ENCODE data around the gene CUL2.
"Not testable (repeated sequence)": the region's sequence is repeated elsewhere in the genome, so short reads cannot be mapped to it uniquely, and the experiment has no call there.

Gene CUL2

GRCh38 chr10:35015843-35016408, 74.2 kb downstream of the CUL2 start:
- no peak for DNase-seq

GRCh38 chr10:35012781-35013180, 77.4 kb downstream of the CUL2 start:
- DNase-seq: no peak

GRCh38 chr10:35011771-35012191, 78.4 kb downstream of the CUL2 start:
- no peak for DNase-seq

GRCh38 chr10:35007858-35008301, 82.3 kb downstream of the CUL2 start:
- DNase-seq: no peak

DNA sequence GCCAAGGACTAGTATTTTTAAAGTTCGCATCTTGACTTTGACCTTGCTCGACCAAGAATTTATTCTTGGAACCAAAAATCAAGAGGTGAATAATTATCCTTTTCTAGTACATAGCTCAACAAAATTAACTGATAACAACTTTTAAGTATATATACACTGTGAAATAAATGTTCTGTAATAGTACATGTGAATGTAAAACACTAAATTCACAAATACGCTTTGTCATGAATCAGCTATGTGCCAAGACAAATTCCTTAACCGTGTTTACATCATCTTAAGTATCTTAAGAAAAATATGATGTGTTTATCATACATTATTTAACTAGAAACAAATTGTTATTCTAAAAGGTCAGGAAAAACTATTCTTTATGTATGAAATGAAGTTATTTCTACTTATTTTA, 83.3 kb downstream of the CUL2 start:
- no peak for DNase-seq

GRCh38 chr10:35005868-35006267, 84.3 kb downstream of the CUL2 start:
- no peak for DNase-seq

DNA sequence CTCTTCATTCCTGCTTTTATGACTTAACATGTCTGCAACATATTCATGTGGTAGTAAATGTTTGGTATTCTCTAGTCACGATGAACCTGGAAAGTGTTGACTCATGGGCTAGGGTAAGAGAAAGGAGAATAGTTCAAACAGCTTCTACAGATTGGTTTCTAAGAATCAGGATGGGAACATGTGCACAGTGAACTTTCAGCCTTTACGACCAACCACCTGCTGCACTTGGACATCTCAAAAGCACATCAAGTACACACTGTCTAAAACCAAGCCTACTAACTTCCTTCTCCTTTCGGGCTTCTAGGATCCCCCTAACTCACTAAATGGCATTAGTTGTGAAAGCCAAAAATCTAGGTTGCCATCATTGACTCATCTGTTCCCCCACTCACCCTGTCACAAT, 85.5 kb downstream of the CUL2 start:
- DNase-seq: no peak

DNA sequence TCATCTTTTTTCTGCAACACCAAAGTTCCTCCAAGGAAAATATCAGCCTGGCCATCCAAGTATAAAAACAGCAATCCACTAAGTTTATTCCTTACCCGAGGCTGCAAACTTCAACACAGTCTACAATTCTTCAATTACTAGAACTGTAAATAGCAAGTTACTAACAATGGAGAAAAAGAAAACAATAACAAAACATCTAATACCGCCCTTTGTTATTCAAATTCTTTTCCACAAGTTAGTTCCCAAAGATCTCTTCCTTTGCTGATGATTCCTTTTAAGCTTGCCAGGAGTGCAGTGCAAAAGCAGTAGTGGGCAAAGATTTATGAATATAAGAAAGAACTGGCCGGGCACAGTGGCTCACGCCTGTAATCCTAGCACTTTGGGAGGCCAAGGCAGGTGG, 86.2 kb downstream of the CUL2 start:
- no peak for DNase-seq

DNA sequence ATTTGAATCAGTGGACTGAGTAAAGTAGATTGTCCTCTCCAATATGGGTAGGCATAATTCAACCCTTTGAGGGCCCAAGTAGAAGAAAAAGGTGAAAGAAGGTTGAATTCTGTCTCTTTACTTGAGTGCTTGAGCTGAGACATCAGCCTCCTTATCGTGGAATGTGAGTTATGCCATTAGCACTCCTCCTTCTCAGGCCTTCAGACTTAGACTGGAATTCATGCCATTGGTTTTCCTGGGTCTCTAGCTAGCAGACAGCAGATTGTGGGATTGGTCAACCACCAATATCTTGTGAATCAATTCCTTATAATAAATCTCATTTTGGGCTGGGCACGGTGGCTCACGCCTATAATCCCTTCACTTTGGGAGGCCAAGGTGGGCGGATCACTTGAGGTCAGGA, 89.2 kb downstream of the CUL2 start:
- no peak for DNase-seq

DNA sequence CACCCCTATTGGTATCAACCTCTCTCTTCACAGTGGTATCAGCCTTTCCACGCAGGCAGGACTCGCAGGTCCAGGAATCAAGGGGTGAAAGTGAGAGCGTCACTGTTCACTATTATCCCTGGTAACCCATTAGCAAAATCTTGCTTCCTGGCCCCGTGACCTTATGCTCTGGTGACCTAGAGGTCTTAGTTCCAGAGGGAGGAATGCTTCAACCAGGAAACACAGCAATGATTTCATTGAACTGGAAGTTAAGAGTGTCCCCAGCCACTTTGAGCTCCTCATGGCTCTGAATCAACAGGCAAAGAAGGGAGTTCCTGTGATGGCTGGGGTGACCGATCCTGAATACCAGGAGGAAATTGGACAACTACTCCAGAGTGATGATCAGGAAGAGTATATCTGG, 90.6 kb downstream of the CUL2 start:
- no peak for DNase-seq

DNA sequence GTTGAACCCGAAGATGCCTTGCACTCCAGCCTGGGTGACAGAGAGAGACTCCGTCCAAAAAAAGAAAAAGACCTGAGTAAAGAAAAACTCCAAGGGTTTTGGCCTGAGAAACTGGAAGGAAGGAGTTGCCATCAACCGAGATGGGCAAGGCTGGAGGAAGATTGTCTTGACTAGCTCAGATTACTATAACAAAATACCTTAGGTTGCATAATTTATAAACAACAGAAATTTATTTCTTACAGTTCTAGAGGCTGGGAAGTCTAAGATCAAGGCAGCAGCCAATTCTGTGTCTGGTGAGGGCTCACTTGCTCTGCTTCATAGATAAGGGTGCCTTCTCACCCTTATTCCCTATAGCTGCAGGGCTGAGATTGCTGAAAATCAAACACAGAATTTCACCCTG, 91.2 kb downstream of the CUL2 start:
- DNase-seq: no peak

DNA sequence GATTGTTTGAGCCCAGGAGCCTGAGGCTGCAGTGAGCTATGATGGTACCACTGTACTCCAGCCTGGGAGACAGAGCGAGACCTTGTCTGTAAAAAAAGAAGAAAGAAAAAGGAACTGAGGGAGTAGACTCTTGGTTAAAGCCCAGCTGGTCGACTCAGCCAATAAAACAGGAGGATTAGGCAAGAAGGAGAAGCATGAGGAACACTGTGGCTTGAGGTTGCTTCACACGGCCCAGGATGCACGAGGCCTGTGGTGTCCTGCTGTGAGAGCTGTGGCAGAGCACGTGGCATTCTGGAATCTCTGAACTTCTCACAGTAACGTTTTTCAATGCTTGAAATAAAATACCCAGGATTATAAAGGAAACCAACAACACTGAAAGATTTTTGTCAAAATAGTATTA, 93.3 kb downstream of the CUL2 start:
- DNase-seq: no peak

DNA sequence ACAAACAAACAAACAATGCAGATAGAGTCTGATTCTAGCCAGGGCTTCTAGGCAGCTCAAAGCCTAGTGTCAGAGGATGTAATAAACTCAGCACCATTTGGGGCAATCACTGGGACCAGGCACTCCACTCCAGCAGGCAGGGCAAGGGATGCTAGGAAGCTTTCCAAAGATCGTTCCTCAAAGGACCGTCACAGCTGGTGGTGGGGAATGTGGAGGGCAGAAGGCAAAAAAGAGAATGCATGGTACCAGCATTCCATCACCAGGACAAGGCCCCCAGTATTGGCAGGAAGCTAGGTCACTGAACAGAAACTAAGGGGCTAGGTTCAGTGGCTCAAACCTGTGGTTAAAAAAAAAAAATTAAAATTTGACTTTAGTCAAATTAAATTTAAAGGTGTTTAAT, 94.2 kb downstream of the CUL2 start:
- no peak for DNase-seq

- DNase-seq: no peak
Measured at GRCh38 chr10:34994565-34995142, 95.5 kb downstream of the CUL2 start.

DNA sequence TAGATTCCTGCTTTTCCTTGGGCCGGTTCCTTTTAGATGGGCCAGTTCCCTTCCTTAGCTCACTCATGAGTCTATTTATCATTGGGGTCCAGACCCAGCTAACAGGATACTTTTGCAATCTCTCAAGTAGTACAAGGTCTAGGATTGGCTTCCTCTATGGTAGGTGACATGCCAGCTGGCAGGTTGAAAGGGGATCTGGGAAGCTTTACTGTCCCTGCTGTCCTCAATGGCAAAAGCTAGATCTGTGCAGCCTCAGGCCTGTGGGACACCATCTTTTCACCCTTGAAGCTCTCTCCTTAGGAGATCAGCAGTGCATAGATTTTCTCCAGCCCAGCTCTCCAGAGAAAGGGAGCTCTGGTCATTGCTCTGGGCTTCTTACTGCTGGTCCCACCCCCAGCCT, 96.4 kb downstream of the CUL2 start:
- DNase-seq: no peak

- not testable (repeated sequence) for DNase-seq
Measured at GRCh38 chr10:34991117-34991516, 99.0 kb downstream of the CUL2 start.

DNA sequence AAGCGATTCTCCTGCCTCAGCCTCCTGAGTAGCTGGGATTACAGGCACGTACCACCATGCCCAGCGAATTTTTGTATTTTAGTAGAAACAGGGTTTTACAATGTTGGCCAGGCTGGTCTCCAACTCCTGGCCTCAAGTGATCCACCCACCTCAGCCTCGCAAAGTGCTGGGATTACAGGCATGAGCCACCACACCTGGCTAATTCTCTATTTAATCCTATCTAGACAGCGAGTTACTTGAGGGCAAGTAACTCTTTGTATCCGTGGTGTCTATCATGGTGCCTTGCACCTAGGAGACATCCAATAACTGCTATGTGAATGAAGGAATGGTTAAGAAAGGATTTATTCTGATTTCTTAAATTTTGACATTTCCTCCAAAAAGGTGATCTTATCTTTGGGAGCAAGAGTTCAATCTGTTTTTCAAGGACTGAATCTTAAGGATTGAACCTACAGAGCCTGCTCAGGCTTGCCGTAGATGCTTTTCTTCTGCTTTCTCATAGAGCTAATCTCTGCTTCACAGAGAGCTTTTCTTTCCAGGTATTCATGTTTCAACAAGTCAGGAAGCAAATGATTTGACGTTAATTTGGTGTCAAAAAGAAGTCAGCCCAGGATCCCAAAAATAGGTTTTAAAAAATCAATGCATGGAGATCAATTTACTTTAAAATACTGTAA, 101.6 kb downstream of the CUL2 start:
- no peak for DNase-seq

DNA sequence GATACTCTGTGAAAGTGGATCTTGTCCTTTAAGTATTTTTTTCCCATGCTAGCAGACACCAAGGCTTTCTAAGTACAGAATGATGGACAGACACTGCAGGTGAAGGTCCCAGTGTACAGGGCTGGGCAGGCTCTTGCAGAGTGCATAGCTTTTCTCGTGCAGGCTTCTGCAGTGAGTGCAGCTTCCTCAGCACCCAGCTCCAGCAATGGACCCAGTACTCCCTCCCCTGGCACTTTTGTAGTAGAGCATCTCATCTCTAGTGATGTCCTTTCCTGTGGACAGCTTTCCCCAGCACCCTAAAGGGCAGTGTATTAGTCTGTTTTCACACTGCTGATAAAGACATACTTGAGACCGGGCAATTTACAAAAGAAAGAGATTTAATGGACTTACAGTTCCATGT, 104.3 kb downstream of the CUL2 start:
- no peak for DNase-seq

GRCh38 chr10:34985146-34985545, 105.0 kb downstream of the CUL2 start:
- DNase-seq: no peak

GRCh38 chr10:34981844-34982243, 108.3 kb downstream of the CUL2 start:
- DNase-seq: no peak

GRCh38 chr10:34979938-34980337, 110.2 kb downstream of the CUL2 start:
- no peak for DNase-seq

DNA sequence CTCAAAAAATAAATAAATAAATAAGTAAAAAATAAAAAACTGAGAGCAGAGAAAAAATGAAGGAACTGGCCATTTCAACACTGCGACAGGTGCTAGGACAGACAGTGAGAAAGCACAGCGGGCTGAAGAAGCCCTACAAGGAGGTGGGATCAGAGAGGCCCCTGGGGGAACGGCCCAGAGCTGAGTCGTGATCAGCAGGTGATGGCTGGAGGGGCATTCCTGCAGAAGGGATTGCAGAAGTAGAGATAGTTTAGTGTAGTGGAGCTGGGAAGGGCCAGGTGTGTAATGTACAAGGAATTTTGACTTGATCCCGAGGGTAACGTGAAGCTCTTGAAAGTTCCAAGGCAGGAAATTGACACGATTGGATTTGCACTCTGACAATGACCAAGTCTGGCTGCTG, 112.1 kb downstream of the CUL2 start:
- no peak for DNase-seq

- not testable (repeated sequence) for DNase-seq
Measured at GRCh38 chr10:34976380-34976910, 113.7 kb downstream of the CUL2 start.

GRCh38 chr10:34974364-34975065, 115.6 kb downstream of the CUL2 start:
- DNase-seq: not testable (repeated sequence)

Data from NCI-H187 (cell line).